PC-3 (cell line): ENCODE data around the gene TEC.

Source experiments
- CTCF ChIP-seq: fragments of 300-600 bp; sonication (generic); conservative IDR thresholded peaks from 2 replicates; pipeline ENCODE4 v1.5.1; 2017; ENCODE audit warnings: antibody characterized with exemption, low read depth, mild to moderate bottlenecking, low read length
- EZH2 ChIP-seq: fragments of 300-600 bp; sonication (generic); IDR thresholded peaks from one replicate; pipeline ENCODE4 v1.6.1; 2017; ENCODE audit warnings: antibody characterized with exemption, mild to moderate bottlenecking, low read length; ENCODE audit not compliant: unreplicated experiment

- no peak for TF ChIP-seq CTCF
- TF ChIP-seq EZH2: no peak
Measured at GRCh38 chr4:48169636-48170035, 100.0 kb downstream of the TEC start.
